IMR-90 (cell line): Measurements from ENCODE around the gene THAP6. TPM values are rescaled to one million over a fixed set of nuclear protein-coding genes. Genes with fewer than 3 reads are reported as not detected.
A peak's percentile ranks its signal among the peaks of the same experiment; 100 is the strongest.

Source experiments
- ATAC-seq: fragments of 200-7000 bp; cut with Tn5 transposase; 2 replicates; pipeline ENCODE4 v1.9.1; 2020; ENCODE audit warnings: low read depth, mild to moderate bottlenecking, moderate library complexity
- BruUV-seq: library from RNA; stranded (reverse); fragments of 400-500 nt; replicated peaks from 2 replicates; lab custom pipeline; 2021; lab: Mats Ljungman, UMichigan
- CTCF ChIA-PET: fragments of 300-600 bp; formaldehyde crosslinking; extraction: SDS; loops from one replicate; lab custom pipeline; 2021; ENCODE audit warnings: antibody characterized with exemption; lab: Yijun Ruan, JAX
- POLR2A ChIA-PET: fragments of 300-600 bp; sonication (Branson Sonifier 250); formaldehyde crosslinking; loops from one replicate; lab custom pipeline; 2022; ENCODE audit warnings: antibody characterized with exemption; ENCODE audit not compliant: unreplicated experiment; lab: Charles Lee
- DNase-seq: peaks from one replicate; pipeline ENCODE4 v3.0.0; 2013
- H2AFZ ChIP-seq: replicated peaks from 2 replicates; pipeline ENCODE3; 2013; ENCODE audit warnings: low read length, mild to moderate bottlenecking; ENCODE audit not compliant: poor library complexity
- H2AK5ac ChIP-seq: 2 replicates; pipeline ENCODE4 v1.6.1; 2013; ENCODE audit warnings: low read depth, low read length, inconsistent platforms
- H2AK9ac ChIP-seq: replicated peaks from 2 replicates; pipeline ENCODE3; 2013; ENCODE audit warnings: mild to moderate bottlenecking, low read depth, low read length, moderate library complexity; ENCODE audit not compliant: poor library complexity
- H2BK120ac ChIP-seq: 2 replicates; pipeline ENCODE4 v1.6.1; 2013; ENCODE audit warnings: low read depth, low read length, inconsistent platforms
- H2BK15ac ChIP-seq: 3 replicates; pipeline ENCODE4 v1.6.1; 2013; ENCODE audit warnings: low read depth, low read length, inconsistent platforms
- H2BK20ac ChIP-seq: 2 replicates; pipeline ENCODE4 v1.6.1; 2013; ENCODE audit warnings: low read depth, mild to moderate bottlenecking, inconsistent platforms, low read length, moderate library complexity
- H2BK5ac ChIP-seq: 2 replicates; pipeline ENCODE4 v1.6.1; 2013; ENCODE audit warnings: mild to moderate bottlenecking, low read depth, low read length, inconsistent platforms; ENCODE audit not compliant: poor library complexity, severe bottlenecking
- H3K14ac ChIP-seq: replicated peaks from 2 replicates; pipeline ENCODE4 v1.6.1; 2013; ENCODE audit warnings: low read depth, low read length, inconsistent platforms
- H3K18ac ChIP-seq: 2 replicates; pipeline ENCODE4 v1.6.1; 2013; ENCODE audit warnings: low read depth, low read length, control low read depth
- H3K23ac ChIP-seq: 2 replicates; pipeline ENCODE4 v1.6.1; 2013; ENCODE audit warnings: low read depth, low read length, inconsistent platforms
- H3K27ac ChIP-seq: 2 replicates; pipeline ENCODE4 v1.5.1; 2013; ENCODE audit warnings: mild to moderate bottlenecking, control low read depth, low read length; ENCODE audit not compliant: insufficient read depth
- H3K27me3 ChIP-seq: 2 replicates; pipeline ENCODE4 v1.6.1; 2013; ENCODE audit warnings: low read length; ENCODE audit not compliant: control insufficient read depth, insufficient read depth
- H3K36me3 ChIP-seq: 2 replicates; pipeline ENCODE4 v1.6.1; 2013; ENCODE audit warnings: low read length, mixed read lengths; ENCODE audit not compliant: control insufficient read depth, insufficient read depth
- H3K4ac ChIP-seq: 2 replicates; pipeline ENCODE4 v1.6.1; 2013; ENCODE audit warnings: low read depth, low read length, inconsistent platforms
- H3K4me1 ChIP-seq: 2 replicates; pipeline ENCODE4 v1.6.1; 2013; ENCODE audit warnings: low read length, mixed read lengths; ENCODE audit not compliant: control insufficient read depth, insufficient read depth
- H3K4me2 ChIP-seq: 2 replicates; pipeline ENCODE4 v1.6.1; 2013; ENCODE audit warnings: low read depth, mild to moderate bottlenecking, control low read depth, low read length, moderate library complexity
- H3K4me3 ChIP-seq: 2 replicates; pipeline ENCODE4 v1.5.1; 2013; ENCODE audit warnings: low read depth, mild to moderate bottlenecking, control low read depth, low read length, moderate library complexity; ENCODE audit not compliant: insufficient read depth
- H3K56ac ChIP-seq: 2 replicates; pipeline ENCODE4 v1.6.1; 2013; ENCODE audit warnings: low read length, inconsistent platforms; ENCODE audit not compliant: insufficient read depth; ENCODE audit errors: extremely low read depth
- H3K79me1 ChIP-seq, 2 experiments: 2 replicates each; pipeline ENCODE4 v1.6.1; 2013; ENCODE audit warnings: low read length in 2 of 2, inconsistent platforms in 1 of 2, low read depth in 1 of 2
- H3K9ac ChIP-seq: 2 replicates; pipeline ENCODE4 v1.6.1; 2013; ENCODE audit warnings: low read depth, low read length, control low read depth
- H3K9me1 ChIP-seq: 2 replicates; pipeline ENCODE4 v1.6.1; 2013; ENCODE audit warnings: low read length, inconsistent platforms; ENCODE audit not compliant: insufficient read depth
- H3K9me3 ChIP-seq: 2 replicates; pipeline ENCODE4 v1.6.1; 2013; ENCODE audit warnings: low read length; ENCODE audit not compliant: control insufficient read depth, insufficient read depth
- H4K20me1 ChIP-seq: 2 replicates; pipeline ENCODE4 v1.6.1; 2013; ENCODE audit warnings: low read length, inconsistent platforms; ENCODE audit not compliant: insufficient read depth
- H4K5ac ChIP-seq: 2 replicates; pipeline ENCODE4 v1.6.1; 2013; ENCODE audit warnings: mild to moderate bottlenecking, low read depth, low read length, control low read depth
- H4K8ac ChIP-seq, 2 experiments: 2 replicates each; pipeline ENCODE4 v1.6.1; 2013; ENCODE audit warnings: low read depth in 2 of 2, low read length in 2 of 2, control low read depth in 1 of 2, inconsistent platforms in 1 of 2
- H4K91ac ChIP-seq: 2 replicates; pipeline ENCODE4 v1.6.1; 2013; ENCODE audit warnings: low read depth, low read length, inconsistent platforms; ENCODE audit not compliant: insufficient read depth
- BHLHE40 ChIP-seq: fragments of 150-350 bp; IDR thresholded peaks from 2 replicates; pipeline ENCODE4 v1.6.1; 2016; ENCODE audit warnings: mild to moderate bottlenecking, low read depth, low read length
- CEBPB ChIP-seq: IDR thresholded peaks from 2 replicates; pipeline ENCODE4 v1.6.1; 2012; ENCODE audit warnings: low read depth, low read length, improper control_type of control experiment
- MAFK ChIP-seq: IDR thresholded peaks from 2 replicates; pipeline ENCODE4 v1.6.1; 2012; ENCODE audit warnings: low read depth, low read length, improper control_type of control experiment
- MAZ ChIP-seq: IDR thresholded peaks from 2 replicates; pipeline ENCODE4 v1.6.1; 2012; ENCODE audit warnings: low read depth, mild to moderate bottlenecking, low read length, improper control_type of control experiment, moderate library complexity, borderline replicate concordance
- NFE2L2 ChIP-seq: fragments of 150-350 bp; IDR thresholded peaks from 2 replicates; pipeline ENCODE4 v1.6.1; 2016; ENCODE audit warnings: low read depth, mild to moderate bottlenecking, low read length
- POLR2A ChIP-seq: IDR thresholded peaks from 2 replicates; pipeline ENCODE4 v1.6.1; 2012; ENCODE audit warnings: mild to moderate bottlenecking, low read depth, low read length
- RAD21 ChIP-seq: IDR thresholded peaks from 2 replicates; pipeline ENCODE4 v1.6.1; 2012; ENCODE audit warnings: low read length, improper control_type of control experiment
- RCOR1 ChIP-seq: IDR thresholded peaks from 2 replicates; pipeline ENCODE4 v1.6.1; 2012; ENCODE audit warnings: mild to moderate bottlenecking, low read length, improper control_type of control experiment; ENCODE audit not compliant: insufficient replicate concordance
- RFX5 ChIP-seq: IDR thresholded peaks from 2 replicates; pipeline ENCODE4 v1.8.0; 2012; ENCODE audit warnings: low read depth, mild to moderate bottlenecking, low read length, moderate library complexity
- SMC3 ChIP-seq: fragments of 150-350 bp; IDR thresholded peaks from 2 replicates; pipeline ENCODE4 v1.6.1; 2016; ENCODE audit warnings: low read depth, mild to moderate bottlenecking, antibody characterized with exemption, low read length, moderate library complexity
- WGBS, 2 experiments: methylation state at CpG; one replicate each; pipeline versions ENCODE4 v1.1.5 to v1.1.7; 2013; ENCODE audit warnings: missing lambda C conversion rate in 2 of 2; ENCODE audit not compliant: insufficient read length in 1 of 2; ENCODE audit errors: extremely low coverage in 2 of 2; 5-methylcytosine and 5-hydroxymethylcytosine counted together
- dilution Hi-C: fragments of 300-500 bp; cut with HindIII; formaldehyde crosslinking; loops from one replicate; pipeline ENCODE4 v1.14.3; 2018; ENCODE audit warnings: low sequenced_read_pairs; ENCODE audit not compliant: unreplicated experiment
- in situ Hi-C: fragments of 300-500 bp; cut with MboI; formaldehyde crosslinking; loops from 3 replicates; pipeline ENCODE4 v1.14.3; 2019; ENCODE audit warnings: low sequenced_read_pairs, inconsistent platforms, mixed read lengths
- intact Hi-C: fragments of 100-400 bp; cut with micrococcal nuclease; formaldehyde crosslinking; loops from 2 replicates; pipeline ENCODE4 v1.10.0; 2022
- polyA plus RNA-seq, 3 experiments: library from polyadenylated mRNA; depleted of rRNA; stranded (reverse); fragments of >200 nt; gene quantifications; 2 replicates each; pipeline ENCODE4 v1.2.3, GENCODE V29; 2012; ENCODE audit warnings: low replicate concordance in 1 of 3
- total RNA-seq: library from RNA; depleted of rRNA; stranded (reverse); fragments of >200 nt; gene quantifications from 2 replicates; pipeline ENCODE4 v1.2.3, GENCODE V29; 2012
- TF ChIP-seq, protein P1 (sequence below): fragments of 150-350 bp; IDR thresholded peaks from 2 replicates; pipeline ENCODE4 v1.6.1; 2016; ENCODE audit warnings: low read depth, mild to moderate bottlenecking, low read length, moderate library complexity, borderline replicate concordance
- TF ChIP-seq, protein P2 (sequence below): conservative IDR thresholded peaks from 2 replicates; pipeline ENCODE4 v1.5.1; 2012; ENCODE audit warnings: mild to moderate bottlenecking, low read depth, low read length, improper control_type of control experiment

THAP6 gene
- total and polyA plus RNA-seq, 2 of the 4 experiments (the other 2 are of a cell fraction) = 6.3 to 7.0 TPM

DNA sequence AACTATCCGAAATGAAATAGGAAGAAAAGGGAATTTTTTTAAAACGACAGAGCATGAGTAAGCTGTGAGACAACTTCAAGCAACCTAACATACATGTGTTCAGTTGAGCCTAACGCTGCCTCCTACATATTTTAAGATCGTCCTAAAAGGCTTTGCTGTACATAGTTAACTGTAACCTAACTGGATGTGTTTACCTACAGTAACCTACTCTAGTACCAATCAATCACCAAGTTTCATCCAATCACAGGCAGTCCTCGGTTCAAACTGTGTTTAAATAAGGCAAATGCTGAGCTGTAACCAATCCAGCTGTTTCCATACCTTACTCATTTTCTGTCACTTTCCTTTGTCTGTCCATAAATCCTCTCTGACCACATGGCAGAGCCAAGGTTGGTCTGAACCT lies 17.1 kb upstream of the THAP6 start:
- DNase-seq = peak; percentile 59
- Histone ChIP-seq H3K56ac (no peak overlapping the region), H4K5ac (peak overlapping the region; percentile 53; the same call in 1 of the 2 replicates), H3K9me1 (no peaks in the 10 kb centered on the region), H3K36me3 (peaks cover 7% of the 10 kb centered on the region), H3K4me1 (peaks cover 2% of the 10 kb centered on the region; the same call in 1 of the 2 replicates), H2BK20ac (no peak overlapping the region), H2AK9ac (no peak overlapping the region), H4K20me1 (no peaks in the 10 kb centered on the region), H3K9me3 (peaks cover 4% of the 10 kb centered on the region; the same call in 1 of the 2 replicates), H2AFZ (no peak overlapping the region), H2AK5ac (no peak overlapping the region; the same call in 1 of the 2 replicates), H3K27me3 (no peaks in the 10 kb centered on the region), H2BK15ac (no peak overlapping the region), H3K18ac (peak overlapping the region; percentile 63; the same call in 1 of the 2 replicates), H3K4me2 (peak overlapping the region; percentile 94), H4K91ac (no peak overlapping the region), H3K23ac (peak overlapping the region; percentile 10; the same call in 1 of the 2 replicates), H3K4ac (no peak overlapping the region), H3K14ac (0 out of 2 replicates have a peak overlapping the region, but pooled peaks have one; percentile 3), H3K4me3 (peak overlapping the region; percentile 35; the same call in 1 of the 2 replicates), H3K79me1 (peaks cover 11 to 15% of the 10 kb centered on the region in 2 experiments; a peak in 3 of 4 replicates), H2BK5ac (peak overlapping the region; percentile 46), H3K9ac (no peak overlapping the region), H2BK120ac (no peak overlapping the region), H3K27ac (no peak overlapping the region), H4K8ac (peak overlapping the region in 1 of 2 experiments; percentile 7; a peak in 2 of 4 replicates)
- no TSS peak for BruUV-seq
- ATAC-seq = peak; percentile 75
- in situ Hi-C loops (loop anchor here (25.0 kb wide), 1 partner anchor 1160 kb away; no protein-coding TSS in a partner anchor), intact Hi-C loops (loop anchor here (10.0 kb wide), 1 partner anchor 152 kb away; no protein-coding TSS in a partner anchor), dilution Hi-C loops (no loop called here)
- POLR2A ChIA-PET = no interaction called here
- CTCF ChIA-PET = interaction anchor here (0.8 to 1.3 kb wide), 2 partner anchors 11 to 564 kb away, joined by 3 read pairs; partner anchors contain the start of gene PARM1
- TF ChIP-seq, protein P1, sequence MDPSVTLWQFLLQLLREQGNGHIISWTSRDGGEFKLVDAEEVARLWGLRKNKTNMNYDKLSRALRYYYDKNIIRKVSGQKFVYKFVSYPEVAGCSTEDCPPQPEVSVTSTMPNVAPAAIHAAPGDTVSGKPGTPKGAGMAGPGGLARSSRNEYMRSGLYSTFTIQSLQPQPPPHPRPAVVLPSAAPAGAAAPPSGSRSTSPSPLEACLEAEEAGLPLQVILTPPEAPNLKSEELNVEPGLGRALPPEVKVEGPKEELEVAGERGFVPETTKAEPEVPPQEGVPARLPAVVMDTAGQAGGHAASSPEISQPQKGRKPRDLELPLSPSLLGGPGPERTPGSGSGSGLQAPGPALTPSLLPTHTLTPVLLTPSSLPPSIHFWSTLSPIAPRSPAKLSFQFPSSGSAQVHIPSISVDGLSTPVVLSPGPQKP = no peak
- TF ChIP-seq NFE2L2 = no peak
- TF ChIP-seq BHLHE40 = no peak
- no peak for TF ChIP-seq RFX5
- no peak for TF ChIP-seq CEBPB
- TF ChIP-seq RAD21 = no peak
- TF ChIP-seq, protein P2, sequence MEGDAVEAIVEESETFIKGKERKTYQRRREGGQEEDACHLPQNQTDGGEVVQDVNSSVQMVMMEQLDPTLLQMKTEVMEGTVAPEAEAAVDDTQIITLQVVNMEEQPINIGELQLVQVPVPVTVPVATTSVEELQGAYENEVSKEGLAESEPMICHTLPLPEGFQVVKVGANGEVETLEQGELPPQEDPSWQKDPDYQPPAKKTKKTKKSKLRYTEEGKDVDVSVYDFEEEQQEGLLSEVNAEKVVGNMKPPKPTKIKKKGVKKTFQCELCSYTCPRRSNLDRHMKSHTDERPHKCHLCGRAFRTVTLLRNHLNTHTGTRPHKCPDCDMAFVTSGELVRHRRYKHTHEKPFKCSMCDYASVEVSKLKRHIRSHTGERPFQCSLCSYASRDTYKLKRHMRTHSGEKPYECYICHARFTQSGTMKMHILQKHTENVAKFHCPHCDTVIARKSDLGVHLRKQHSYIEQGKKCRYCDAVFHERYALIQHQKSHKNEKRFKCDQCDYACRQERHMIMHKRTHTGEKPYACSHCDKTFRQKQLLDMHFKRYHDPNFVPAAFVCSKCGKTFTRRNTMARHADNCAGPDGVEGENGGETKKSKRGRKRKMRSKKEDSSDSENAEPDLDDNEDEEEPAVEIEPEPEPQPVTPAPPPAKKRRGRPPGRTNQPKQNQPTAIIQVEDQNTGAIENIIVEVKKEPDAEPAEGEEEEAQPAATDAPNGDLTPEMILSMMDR = no peak
- TF ChIP-seq POLR2A = no peak
- TF ChIP-seq MAZ = no peak
- TF ChIP-seq SMC3 = no peak
- no peak for TF ChIP-seq RCOR1
- TF ChIP-seq MAFK = no peak
- WGBS, 2 experiments = 29% methylated on average over 1 of the region's 5 CpGs; no CpG with 5 or more reads in 1 of the 2 experiments
